Mononuclear cell (primary cell): ENCODE data around the gene CDK12. TPM values are rescaled to one million over a fixed set of nuclear protein-coding genes. Genes with fewer than 3 reads are reported as not detected.

Experiments
- H3K27me3 ChIP-seq: 2 replicates; pipeline ENCODE4 v1.6.0; 2011; ENCODE audit warnings: low read length, control low read depth; ENCODE audit not compliant: insufficient read depth
- H3K4me1 ChIP-seq: 2 replicates; pipeline ENCODE4 v1.5.1; 2011; ENCODE audit warnings: mild to moderate bottlenecking, low read length, control low read depth; ENCODE audit not compliant: insufficient read depth
- H3K4me3 ChIP-seq: 2 replicates; pipeline ENCODE4 v1.5.1; 2011; ENCODE audit warnings: mild to moderate bottlenecking, low read length, moderate library complexity
- H3K9me3 ChIP-seq: 2 replicates; pipeline ENCODE4 v1.5.1; 2011; ENCODE audit warnings: low read depth, mild to moderate bottlenecking, control low read depth, low read length
- total RNA-seq: library from RNA; depleted of rRNA; stranded (reverse); fragments of >200 nt; gene quantifications from one replicate; pipeline ENCODE4 v1.2.3, GENCODE V29; 2012

Gene CDK12
- total RNA-seq, 1 donor: 91.3 TPM

GRCh38 chr17:39579318-39580081 lies 118.2 kb downstream of the CDK12 start:
- H3K27me3 ChIP-seq: no peaks in the 10 kb centered on the region
- H3K4me1 ChIP-seq: no peaks in the 10 kb centered on the region
- H3K4me3 ChIP-seq: no peak overlapping the region
- H3K9me3 ChIP-seq: no peaks in the 10 kb centered on the region

- no peaks in the 10 kb centered on the region for H3K9me3 ChIP-seq
- no peaks in the 10 kb centered on the region for H3K4me1 ChIP-seq
- no peak overlapping the region for H3K4me3 ChIP-seq
- H3K27me3 ChIP-seq: no peaks in the 10 kb centered on the region
These were observed 118.8 kb downstream of the CDK12 start for GRCh38 chr17:39580082-39580468.

- no peaks in the 10 kb centered on the region for H3K9me3 ChIP-seq
- H3K4me3 ChIP-seq: no peak overlapping the region
- no peaks in the 10 kb centered on the region for H3K27me3 ChIP-seq
- no peaks in the 10 kb centered on the region for H3K4me1 ChIP-seq
These were observed 119.9 kb downstream of the CDK12 start for GRCh38 chr17:39581071-39581758.

- Histone ChIP-seq H3K27me3 (no peaks in the 10 kb centered on the region), H3K9me3 (no peaks in the 10 kb centered on the region), H3K4me1 (no peaks in the 10 kb centered on the region), H3K4me3 (no peak overlapping the region)
These were observed 120.4 kb downstream of the CDK12 start for GRCh38 chr17:39581759-39582085.

- H3K9me3 ChIP-seq: no peaks in the 10 kb centered on the region
- H3K27me3 ChIP-seq: no peaks in the 10 kb centered on the region
- no peaks in the 10 kb centered on the region for H3K4me1 ChIP-seq
- no peak overlapping the region for H3K4me3 ChIP-seq
These were observed 121.4 kb downstream of the CDK12 start for GRCh38 chr17:39582658-39583057.

Other genes starting within 250 kb of the CDK12 start
- gene STAC2, start 235.5 kb upstream of the CDK12 start, total RNA-seq: not detected
- gene FBXL20, start 59.9 kb upstream of the CDK12 start, total RNA-seq: 15.8 TPM
- gene MED1, start 10.2 kb upstream of the CDK12 start, total RNA-seq: 23.9 TPM
- under 0.01 TPM for gene NEUROD2, start 146.4 kb downstream of the CDK12 start, total RNA-seq
- not detected for gene PPP1R1B, start 165.5 kb downstream of the CDK12 start, total RNA-seq
- 31.8 TPM for gene STARD3, start 175.7 kb downstream of the CDK12 start, total RNA-seq
- gene TCAP, start 203.9 kb downstream of the CDK12 start, total RNA-seq: 1.0 TPM
- not detected for gene PNMT, start 207.0 kb downstream of the CDK12 start, total RNA-seq
- 6.4 TPM for gene PGAP3, start 226.6 kb downstream of the CDK12 start, total RNA-seq
- gene ERBB2, start 238.6 kb downstream of the CDK12 start, total RNA-seq: 10.2 TPM